Activated naive CD4-positive, alpha-beta T cell treated with anti-CD3 and anti-CD28 coated beads for 36 hours (primary cell): ENCODE measurements around the gene GNG7. TPM values are rescaled to one million over a fixed set of nuclear protein-coding genes. Genes with fewer than 3 reads are reported as not detected.
A peak's percentile ranks its signal among the peaks of the same experiment; 100 is the strongest.

Source experiments
- CTCF ChIA-PET: fragments of 350-600 bp; sonication (Branson Sonifier 250); formaldehyde crosslinking; loops from one replicate; lab custom pipeline; 2021; ENCODE audit warnings: antibody characterized with exemption; lab: Charles Lee
- DNase-seq: peaks from one replicate; pipeline ENCODE4 v3.0.0-alpha.2; 2020
- H3K27ac Mint-ChIP-seq: one replicate; pipeline ENCODE4 v1.8.0; 2021; ENCODE audit warnings: mild to moderate bottlenecking, mixed read lengths
- H3K27me3 Mint-ChIP-seq: one replicate; pipeline ENCODE4 v1.8.0; 2021; ENCODE audit warnings: low read depth, mixed read lengths
- H3K36me3 Mint-ChIP-seq: one replicate; pipeline ENCODE4 v1.8.0; 2021; ENCODE audit warnings: low read depth, mixed read lengths
- H3K4me1 Mint-ChIP-seq: one replicate; pipeline ENCODE4 v1.8.0; 2021; ENCODE audit warnings: low read depth, mixed read lengths
- H3K4me3 Mint-ChIP-seq: one replicate; pipeline ENCODE4 v1.8.0; 2021; ENCODE audit warnings: mild to moderate bottlenecking, moderate library complexity, mixed read lengths
- H3K9me3 Mint-ChIP-seq: one replicate; pipeline ENCODE4 v1.8.0; 2021; ENCODE audit warnings: mixed read lengths
- intact Hi-C: fragments of 100-400 bp; cut with micrococcal nuclease; formaldehyde crosslinking; loops from one replicate; pipeline ENCODE4 v1.15.1; 2023
- total RNA-seq, 2 experiments: library from RNA; stranded (reverse); gene quantifications; one replicate each; pipeline ENCODE4 v1.2.3, GENCODE V29; 2021

Gene GNG7
- total RNA-seq, 2 experiments from 2014 or later = 0.74 to 1.1 TPM

DNA sequence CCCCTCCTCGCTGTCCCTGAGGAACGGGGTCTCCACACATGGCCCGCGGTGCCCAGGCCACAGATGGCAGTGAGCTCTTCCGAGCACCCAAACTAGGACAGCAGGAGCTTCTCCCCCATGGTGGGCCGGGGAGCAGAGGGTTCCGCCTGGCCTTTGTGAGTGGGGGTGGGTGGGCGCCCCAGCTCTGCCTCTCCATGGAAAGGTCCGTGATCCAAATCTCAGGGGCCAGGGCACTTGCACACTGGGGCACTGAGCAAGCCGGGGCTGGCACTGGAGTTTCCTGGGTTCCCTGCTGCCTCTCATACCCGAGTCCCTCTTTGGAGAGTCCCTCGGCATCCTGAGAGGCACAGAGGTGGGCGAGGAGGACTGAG is 20.8 kb upstream of the GNG7 start:
- Mint-ChIP-seq H3K4me3 (no peak overlapping the region), H3K27ac (no peak overlapping the region), H3K9me3 (no peaks in the 10 kb centered on the region), H3K4me1 (peaks cover 5% of the 10 kb centered on the region), H3K36me3 (no peaks in the 10 kb centered on the region), H3K27me3 (peaks cover 31% of the 10 kb centered on the region)
- CTCF ChIA-PET = interaction anchor here (1.1 kb wide), 1 partner anchor 75 kb away, joined by 3 read pairs; no protein-coding TSS in a partner anchor
- intact Hi-C loops = no loop called here
- no peak for DNase-seq

DNA sequence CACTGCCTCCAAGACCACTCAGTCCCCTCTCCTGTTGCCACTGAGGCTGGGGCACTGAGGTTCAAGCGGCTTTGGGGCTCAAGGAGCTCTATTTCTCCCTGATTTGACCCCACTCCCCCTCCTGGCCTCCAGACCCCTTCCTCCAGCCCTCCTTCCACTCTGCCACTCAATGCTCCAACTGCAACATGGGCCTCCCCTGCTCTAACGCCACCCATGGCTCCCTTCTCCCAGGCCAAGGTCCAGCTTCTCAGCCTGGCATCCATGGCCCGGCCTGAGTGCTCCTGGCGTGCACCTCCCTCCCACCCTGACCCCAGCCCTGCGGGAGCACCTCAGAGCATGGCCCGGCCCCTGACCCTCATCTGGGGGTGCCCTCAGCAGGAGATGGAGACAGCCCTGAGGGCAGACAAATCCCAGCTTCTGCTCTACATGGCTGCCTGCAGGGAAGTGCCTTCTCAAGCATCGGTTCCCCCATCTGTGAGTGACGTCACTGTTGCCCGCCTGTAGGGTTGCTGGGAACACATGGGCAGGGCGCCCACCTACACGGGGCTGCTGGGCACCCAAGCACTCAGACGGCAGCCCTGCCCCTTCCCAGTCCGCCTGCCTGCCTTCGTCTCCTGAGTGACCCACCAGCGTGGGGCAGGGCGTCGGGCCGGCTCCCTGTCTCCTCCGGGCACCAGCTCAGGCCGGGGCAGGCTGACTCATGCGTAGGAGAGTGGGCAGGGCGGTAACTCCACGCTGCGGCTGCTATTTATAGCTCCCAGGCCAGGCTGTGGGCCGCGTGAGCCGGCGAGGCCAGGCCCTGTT is 20.2 kb upstream of the GNG7 start:
- no peaks in the 10 kb centered on the region for H3K9me3 Mint-ChIP-seq
- DNase-seq = no peak
- peaks cover 5% of the 10 kb centered on the region for H3K4me1 Mint-ChIP-seq
- no peak overlapping the region for H3K4me3 Mint-ChIP-seq
- intact Hi-C loops = no loop called here
- peaks cover 33% of the 10 kb centered on the region for H3K27me3 Mint-ChIP-seq
- H3K36me3 Mint-ChIP-seq = no peaks in the 10 kb centered on the region
- no peak overlapping the region for H3K27ac Mint-ChIP-seq
- CTCF ChIA-PET = interaction anchor here (1.1 kb wide), 1 partner anchor 74 kb away, joined by 3 read pairs; no protein-coding TSS in a partner anchor

DNA sequence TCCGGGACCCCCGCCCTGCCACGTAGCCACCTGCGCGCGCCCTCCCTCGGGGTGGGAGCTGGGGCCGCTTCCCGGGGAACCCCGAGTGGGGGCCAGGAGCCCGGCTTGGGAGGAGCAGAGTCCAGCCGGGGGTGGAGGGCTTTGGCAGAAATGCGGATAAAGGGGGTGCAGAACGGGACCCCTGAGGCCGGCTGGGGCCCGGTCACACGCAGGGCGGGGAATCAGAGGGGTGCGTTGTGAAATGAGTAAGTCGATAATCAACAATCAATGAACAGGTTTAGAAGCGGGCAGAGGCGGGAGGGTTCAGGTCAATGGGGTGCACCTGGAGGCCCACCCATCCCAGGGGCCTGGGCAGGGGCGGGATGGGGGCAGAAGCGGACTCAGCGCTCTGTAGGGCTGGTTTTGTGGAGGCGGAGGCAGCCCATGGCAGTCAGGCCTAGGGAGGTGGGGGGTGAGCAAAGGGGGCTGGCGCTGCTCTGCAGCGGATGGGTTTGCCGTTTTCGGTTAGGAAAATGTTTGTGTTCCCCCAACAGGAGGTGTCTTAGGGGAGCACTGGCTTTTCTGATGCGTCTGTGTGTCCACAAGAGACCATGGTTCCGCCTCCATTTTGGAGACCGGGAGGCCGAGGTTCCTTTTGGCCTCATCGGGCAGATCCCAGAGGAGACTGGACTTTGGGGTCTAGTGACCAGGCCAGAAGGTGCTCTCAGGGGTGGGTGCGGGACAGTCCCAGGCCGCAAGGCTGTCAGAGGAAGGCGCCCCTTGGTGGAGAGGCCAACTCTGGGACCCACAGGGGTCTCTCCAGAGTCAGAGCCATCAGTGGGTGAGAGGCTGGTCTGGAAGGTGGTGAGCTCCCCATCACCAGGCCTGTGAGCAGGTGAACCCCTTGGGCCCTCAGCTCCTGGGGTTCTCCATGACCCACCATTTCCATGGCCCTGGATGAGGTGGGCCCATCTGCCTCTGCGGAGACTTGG is 19.4 kb upstream of the GNG7 start:
- peaks cover 3% of the 10 kb centered on the region for H3K4me1 Mint-ChIP-seq
- peaks cover 34% of the 10 kb centered on the region for H3K27me3 Mint-ChIP-seq
- no peaks in the 10 kb centered on the region for H3K9me3 Mint-ChIP-seq
- no peak overlapping the region for H3K27ac Mint-ChIP-seq
- CTCF ChIA-PET = interaction anchor here (1.1 kb wide), 1 partner anchor 73 kb away, joined by 3 read pairs; no protein-coding TSS in a partner anchor
- intact Hi-C loops = no loop called here
- DNase-seq = no peak
- peak overlapping the region; percentile 27 for H3K4me3 Mint-ChIP-seq
- H3K36me3 Mint-ChIP-seq = no peaks in the 10 kb centered on the region

DNA sequence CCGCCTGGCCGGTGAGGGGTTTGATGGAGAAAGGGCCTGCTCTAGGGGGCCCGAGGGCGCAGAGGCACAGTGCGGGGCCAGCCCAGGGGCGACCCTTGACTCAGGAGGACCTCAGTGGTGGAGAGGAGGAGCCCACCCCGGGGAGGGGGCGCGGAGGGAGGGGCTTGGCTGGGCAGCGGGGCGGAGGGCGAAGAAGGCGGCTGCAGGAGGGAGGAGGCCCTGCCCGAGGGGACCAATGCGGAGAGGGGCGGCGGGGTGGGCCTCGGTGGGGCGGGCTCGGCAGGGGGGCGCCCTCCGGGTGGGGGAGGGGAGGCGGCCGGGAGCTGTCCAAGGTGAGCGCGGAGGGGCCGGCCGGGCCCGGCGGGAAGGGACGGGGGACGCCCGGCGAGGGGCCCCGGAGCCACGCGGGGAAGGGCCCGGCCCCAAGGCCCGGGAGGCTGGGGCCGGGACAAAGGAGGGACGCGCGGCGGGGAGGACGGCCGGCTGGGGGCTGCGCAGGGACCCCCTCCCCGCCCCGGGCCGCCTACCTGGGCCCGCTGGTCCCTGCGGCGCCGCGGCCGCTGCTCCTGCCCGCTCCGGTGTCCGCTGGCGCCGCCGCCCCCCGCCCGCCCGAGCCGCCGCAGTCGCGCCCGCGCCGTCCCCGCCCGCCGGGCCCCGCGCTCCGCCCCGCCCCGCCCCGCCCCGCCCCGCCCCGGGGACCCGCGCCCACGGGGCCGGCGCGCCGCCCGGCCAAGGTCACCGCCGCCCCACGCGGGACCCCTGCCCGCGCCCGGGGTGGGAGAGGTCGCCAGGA is 18.5 kb upstream of the GNG7 start, which contains the start of gene DIRAS1:
Gene DIRAS1, minus strand, starts transcription at position 596 of the 793 bp plus-strand sequence. CDS start 3,566 bp downstream, outside the sequence.
- H3K27me3 Mint-ChIP-seq = peaks cover 29% of the 10 kb centered on the region
- intact Hi-C loops = no loop called here
- H3K27ac Mint-ChIP-seq = no peak within 1 kb of the TSS
- CTCF ChIA-PET = no interaction called here
- H3K9me3 Mint-ChIP-seq = no peaks in the 10 kb centered on the region
- H3K36me3 Mint-ChIP-seq = no peaks in the 10 kb centered on the region
- no peak for DNase-seq
- peak within 1 kb of the TSS; percentile 27 for H3K4me3 Mint-ChIP-seq
- H3K4me1 Mint-ChIP-seq = peaks cover 3% of the 10 kb centered on the region

DNA sequence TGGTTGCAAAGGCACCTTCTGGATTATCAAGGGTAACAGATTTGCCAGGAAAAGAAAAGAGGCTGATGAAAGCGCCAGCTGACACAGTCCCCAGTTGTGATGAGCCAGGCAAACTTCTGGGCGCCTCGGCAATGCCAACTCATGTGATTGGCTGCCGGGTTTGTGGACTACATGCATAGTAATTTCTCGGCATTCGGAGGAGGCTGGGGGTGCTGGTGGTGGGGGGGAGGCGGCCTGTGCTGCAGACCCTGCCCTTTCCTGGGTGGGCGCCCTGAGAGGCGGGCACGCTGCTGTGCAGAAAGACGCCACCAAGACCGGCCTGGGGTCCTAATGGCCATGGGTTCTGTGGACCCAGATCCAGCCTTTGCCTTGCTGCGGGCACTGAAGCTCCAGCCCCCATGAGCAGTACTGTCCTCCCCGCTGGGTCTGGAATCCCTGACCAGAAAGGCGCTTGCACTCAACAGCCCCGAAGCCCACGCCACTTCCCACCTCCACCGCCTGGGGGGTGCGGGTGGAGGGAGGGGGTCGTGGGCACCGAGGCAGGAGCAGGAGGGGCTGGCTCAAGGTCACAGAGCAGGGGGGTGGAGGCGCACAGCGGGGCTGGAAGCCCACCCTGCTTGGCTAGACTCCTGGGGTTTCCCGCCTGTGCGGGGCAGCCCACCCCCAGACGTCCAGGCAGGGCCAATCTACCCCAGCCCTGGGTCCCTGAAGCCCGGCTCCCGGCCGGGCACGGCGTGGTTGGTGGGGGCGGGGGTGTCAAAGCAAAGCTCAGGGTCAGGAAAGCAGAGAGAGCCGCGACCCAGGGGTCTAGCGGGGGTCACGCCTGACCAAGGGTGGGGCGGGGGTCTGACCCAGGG is 17.7 kb upstream of the GNG7 start:
- intact Hi-C loops = no loop called here
- DNase-seq = peak; percentile 14
- Mint-ChIP-seq H3K27ac (no peak overlapping the region), H3K4me1 (peaks cover 3% of the 10 kb centered on the region), H3K36me3 (no peaks in the 10 kb centered on the region), H3K27me3 (peaks cover 29% of the 10 kb centered on the region), H3K9me3 (peaks cover 7% of the 10 kb centered on the region), H3K4me3 (peak overlapping the region; percentile 15)
- CTCF ChIA-PET = no interaction called here

DNA sequence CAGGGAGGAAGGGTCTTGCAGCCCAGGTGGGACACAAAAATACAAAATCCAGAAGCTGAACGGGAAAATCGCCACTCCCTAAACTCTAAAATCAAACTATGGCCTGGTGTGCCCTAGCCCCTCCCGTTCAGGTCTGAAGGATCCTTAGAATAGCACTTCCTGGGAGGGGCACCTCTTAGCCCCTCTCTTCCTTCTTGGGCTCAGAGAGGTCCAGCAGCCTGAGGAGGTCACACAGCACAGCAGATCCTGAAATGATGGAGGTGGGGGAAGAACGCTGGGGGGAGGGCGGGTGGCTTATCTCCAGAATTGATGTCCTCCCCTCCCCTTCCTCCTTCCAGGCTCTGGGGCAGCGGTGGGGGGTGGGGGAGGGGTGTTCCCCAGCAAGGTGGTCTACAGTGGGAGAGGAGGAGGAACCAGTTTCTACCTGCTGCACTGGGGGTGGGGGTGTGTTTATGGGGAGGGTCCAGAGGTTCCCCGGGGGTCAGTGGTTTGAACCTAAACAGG is 16.8 kb upstream of the GNG7 start:
- peaks cover 9% of the 10 kb centered on the region for H3K9me3 Mint-ChIP-seq
- H3K27me3 Mint-ChIP-seq = peaks cover 27% of the 10 kb centered on the region
- intact Hi-C loops = no loop called here
- no peak overlapping the region for H3K4me3 Mint-ChIP-seq
- peaks cover 3% of the 10 kb centered on the region for H3K4me1 Mint-ChIP-seq
- H3K36me3 Mint-ChIP-seq = no peaks in the 10 kb centered on the region
- CTCF ChIA-PET = no interaction called here
- no peak for DNase-seq
- no peak overlapping the region for H3K27ac Mint-ChIP-seq

DNA sequence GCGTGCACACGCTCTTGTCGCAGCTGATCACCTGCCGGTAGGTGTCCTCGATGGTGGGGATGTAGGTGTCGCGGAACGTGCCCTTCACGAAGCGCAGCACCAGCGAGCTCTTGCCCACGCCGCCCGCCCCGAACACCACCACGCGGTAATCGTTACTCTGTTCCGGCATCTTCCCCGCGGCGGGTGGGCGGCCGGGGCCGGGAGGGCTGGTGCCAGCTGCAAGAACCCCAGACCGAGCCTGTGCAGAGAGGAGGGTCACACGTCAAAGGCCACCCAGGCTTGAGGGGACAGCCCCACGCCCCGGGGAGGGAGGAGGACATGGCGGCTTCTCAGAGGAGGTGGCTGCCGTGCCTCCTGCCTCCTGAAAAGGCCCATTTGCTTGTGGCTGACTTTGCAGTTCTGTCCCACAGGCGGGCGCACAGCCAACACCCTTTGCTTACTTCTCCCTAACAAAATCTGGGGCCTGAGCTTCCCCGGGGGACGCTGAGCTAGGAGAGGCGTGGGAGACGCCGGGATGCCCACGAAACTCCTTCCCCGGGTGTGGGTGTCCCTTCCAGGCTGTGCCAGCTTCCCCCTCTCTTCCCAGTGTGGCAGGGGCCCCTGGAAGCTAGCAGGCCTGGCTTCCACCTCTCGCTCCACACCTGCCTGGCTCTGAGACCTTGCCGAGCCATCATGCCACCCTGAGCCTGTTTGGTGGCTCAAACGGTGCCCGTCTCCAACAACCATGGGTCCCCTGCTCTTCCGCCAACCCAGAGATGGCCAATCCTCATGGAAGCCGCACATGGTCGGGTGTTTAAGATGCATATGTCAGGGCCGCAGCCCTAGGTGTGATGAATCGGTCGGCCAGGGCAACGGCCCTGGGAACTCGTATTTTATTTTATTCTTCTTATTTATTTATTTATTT is 15.4 kb upstream of the GNG7 start:
- intact Hi-C loops = no loop called here
- peaks cover 3% of the 10 kb centered on the region for H3K4me1 Mint-ChIP-seq
- CTCF ChIA-PET = interaction anchor here (1.1 kb wide), 1 partner anchor 69 kb away, joined by 4 read pairs; no protein-coding TSS in a partner anchor
- no peak overlapping the region for H3K27ac Mint-ChIP-seq
- H3K4me3 Mint-ChIP-seq = no peak overlapping the region
- no peak for DNase-seq
- no peaks in the 10 kb centered on the region for H3K36me3 Mint-ChIP-seq
- peaks cover 23% of the 10 kb centered on the region for H3K27me3 Mint-ChIP-seq
- peaks cover 9% of the 10 kb centered on the region for H3K9me3 Mint-ChIP-seq

DNA sequence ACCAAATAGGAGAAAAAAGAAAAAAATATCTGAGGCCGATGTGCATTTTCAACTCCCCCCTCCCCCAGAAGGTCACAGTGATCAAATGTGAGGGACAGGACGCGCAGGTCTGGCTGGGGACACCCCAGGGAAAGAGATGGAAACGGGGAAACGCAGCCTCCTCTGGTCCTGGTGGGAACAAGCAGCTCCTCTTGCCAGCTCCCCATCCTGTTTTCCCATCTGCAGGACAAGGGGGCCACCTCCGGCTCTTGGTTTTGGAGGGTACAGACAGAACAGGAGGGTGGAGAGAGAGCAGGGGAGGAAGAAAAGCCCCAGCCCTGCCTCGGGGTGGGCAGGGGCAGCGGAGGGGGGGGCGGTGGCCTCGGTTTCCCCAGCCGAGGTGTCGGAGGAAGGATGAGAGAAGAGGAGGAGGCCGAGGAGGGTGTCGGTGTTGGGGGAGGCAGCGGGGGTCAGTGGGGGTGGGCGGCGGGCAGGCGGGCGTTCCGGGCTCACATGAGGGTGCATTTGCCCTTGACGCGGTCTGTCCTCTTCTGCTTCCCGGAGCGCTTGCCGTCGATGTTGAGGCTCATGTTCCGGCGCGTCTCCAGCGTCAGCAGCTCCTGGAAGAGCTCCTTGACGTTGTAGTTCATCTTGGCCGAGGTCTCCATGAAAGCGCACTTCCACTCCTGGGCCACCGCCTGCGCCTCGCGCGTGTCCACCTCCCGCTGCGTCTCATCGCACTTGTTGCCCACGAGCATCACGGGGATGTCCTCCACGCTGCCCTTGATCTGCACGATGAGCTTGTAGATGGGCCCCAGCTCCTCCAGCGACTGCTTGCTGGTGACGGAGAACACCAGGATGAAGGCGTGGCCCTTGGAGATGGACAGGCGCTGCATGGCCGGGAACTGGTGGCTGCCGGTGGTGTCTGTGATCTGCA is 14.5 kb upstream of the GNG7 start:
- Mint-ChIP-seq H3K27me3 (peaks cover 18% of the 10 kb centered on the region), H3K9me3 (peaks cover 9% of the 10 kb centered on the region), H3K27ac (no peak overlapping the region), H3K4me1 (peaks cover 3% of the 10 kb centered on the region), H3K4me3 (no peak overlapping the region), H3K36me3 (no peaks in the 10 kb centered on the region)
- no peak for DNase-seq
- CTCF ChIA-PET = interaction anchor here (1.1 kb wide), 1 partner anchor 69 kb away, joined by 4 read pairs; no protein-coding TSS in a partner anchor
- intact Hi-C loops = no loop called here

DNA sequence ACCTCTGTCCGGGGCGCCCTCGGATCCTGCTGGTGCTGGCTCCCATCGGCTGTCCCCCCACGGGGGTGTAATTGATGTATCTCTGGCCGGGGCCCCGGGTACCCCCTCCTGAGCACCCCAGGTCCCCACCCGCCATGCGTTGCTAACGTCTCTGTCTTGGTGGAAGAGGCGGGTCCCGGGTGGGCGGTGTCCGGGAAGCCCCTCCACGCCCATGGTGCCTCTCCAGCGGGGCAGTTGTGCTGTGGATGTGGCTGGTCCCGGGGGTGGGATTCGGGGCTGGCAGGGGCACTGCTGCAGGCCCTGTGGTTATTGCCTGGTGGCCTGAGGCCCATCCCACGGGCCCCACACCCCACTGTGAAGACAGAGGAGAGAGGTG is 13.8 kb upstream of the GNG7 start:
- no peak for DNase-seq
- CTCF ChIA-PET = no interaction called here
- H3K27ac Mint-ChIP-seq = no peak overlapping the region
- no peaks in the 10 kb centered on the region for H3K36me3 Mint-ChIP-seq
- intact Hi-C loops = no loop called here
- peaks cover 9% of the 10 kb centered on the region for H3K9me3 Mint-ChIP-seq
- peaks cover 13% of the 10 kb centered on the region for H3K27me3 Mint-ChIP-seq
- no peak overlapping the region for H3K4me3 Mint-ChIP-seq
- H3K4me1 Mint-ChIP-seq = peaks cover 3% of the 10 kb centered on the region
